ENCODE results near the gene TMEM51. TPM values are rescaled to one million over a fixed set of nuclear protein-coding genes. Genes with fewer than 3 reads are reported as not detected.

TMEM51 gene
- total and polyA plus RNA-seq, 10 of the 15 experiments (the other 5 are each of a cell fraction or from before 2014, with no cell fraction given), result 0.55 to 4.8 (median 3.1) TPM

DNA sequence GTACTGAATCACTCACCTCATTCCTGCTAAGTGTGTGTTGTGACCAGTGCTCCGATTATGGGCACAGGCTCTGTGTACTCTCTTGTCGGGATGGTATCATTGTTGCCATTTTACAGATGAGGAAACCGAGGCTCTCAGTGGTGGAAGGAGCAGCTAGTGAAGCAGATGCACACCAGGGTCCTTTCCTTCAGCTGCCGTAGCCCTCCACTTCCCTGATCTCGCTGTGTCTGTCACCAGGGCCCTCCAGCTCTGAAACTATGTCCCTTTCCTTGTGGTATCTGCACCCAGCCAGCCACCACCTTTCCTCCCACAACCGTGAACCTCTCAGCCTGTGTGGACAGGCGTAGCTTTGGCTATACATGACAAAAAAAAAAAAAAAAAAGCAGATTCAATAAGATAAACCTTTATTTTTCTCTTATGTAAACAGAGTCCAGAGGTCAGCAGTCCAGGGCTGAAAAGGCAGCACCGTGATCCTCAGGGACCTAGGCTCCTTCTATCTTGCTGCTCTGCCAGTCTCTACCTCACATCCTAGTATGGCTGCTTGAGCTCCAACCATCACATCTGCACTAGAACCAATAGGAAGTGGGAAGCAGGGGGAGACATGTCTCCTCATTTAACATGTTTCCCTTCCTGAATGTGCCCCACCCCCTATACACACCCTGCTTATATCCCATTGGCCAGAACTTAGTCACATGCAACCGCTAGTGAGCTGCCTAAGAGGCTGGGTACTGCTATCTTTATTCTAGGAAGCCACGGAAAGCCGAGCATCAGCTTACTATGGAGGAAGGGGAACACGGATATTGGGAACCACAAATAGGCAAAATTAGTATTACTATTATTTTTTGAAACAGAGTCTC, 44.3 kb downstream of the TMEM51 start:
- Histone ChIP-seq H3K27ac (ENCODE audit: control insufficient read depth, insufficient read depth) (no peak overlapping the region), H3K4me1 (ENCODE audit: control insufficient read depth, insufficient read depth, low read length) (no peaks in the 10 kb centered on the region), H2AFZ (ENCODE audit: control insufficient read depth, low read depth, low read length) (no peak overlapping the region), H3K9ac (ENCODE audit: control insufficient read depth, insufficient read depth, low read length) (no peak overlapping the region), H3K4me2 (ENCODE audit: control insufficient read depth, insufficient read depth) (no peak overlapping the region), H4K20me1 (ENCODE audit: control insufficient read depth, insufficient read depth) (no peaks in the 10 kb centered on the region), H3K4me3 (no peak overlapping the region), H3K9me3 (replicated peaks; ENCODE audit: control insufficient read depth, insufficient read depth, low read length) (no peaks in the 10 kb centered on the region), H3K27me3 (replicated peaks in 1 of 2; ENCODE audit: control insufficient read depth in 2 of 2, insufficient read depth in 2 of 2, low read length in 1 of 2) (no peaks in the 10 kb centered on the region), H3K79me2 (ENCODE audit: control insufficient read depth, insufficient read depth, low read length) (no peaks in the 10 kb centered on the region), H3K36me3 (ENCODE audit: control insufficient read depth in 2 of 2, insufficient read depth in 2 of 2, low read length in 1 of 2) (no peaks in the 10 kb centered on the region)
- no peak for DNase-seq (ENCODE audit: low read depth, low spot score)
- ATAC-seq, result no peak
- SMC1A ChIA-PET (ENCODE audit: uncharacterized antibody, unreplicated experiment), result interaction anchor here (0.8 kb wide), 1 partner anchor 106 kb away, joined by 3 read pairs; no protein-coding TSS in a partner anchor
- BruUV-seq (replicated peaks), result no TSS peak
- 23% methylated on average over 12 of the region's 12 CpGs for WGBS (ENCODE audit: insufficient coverage, insufficient replicate concordance, low lambda C conversion rate, missing lambda C conversion rate)
- in situ Hi-C loops (cut with MboI) (no loop called here), intact Hi-C loops (cut with micrococcal nuclease; ENCODE audit: unreplicated experiment) (no loop called here)
- FAIRE-seq, result no peak
- POLR2A ChIA-PET, result interaction anchor here (0.6 kb wide), 2 partner anchors 67 to 285 kb away, joined by 3 to 4 read pairs; no protein-coding TSS in a partner anchor
- RAD21 ChIA-PET (ENCODE audit: unreplicated experiment), result no interaction called here
- CTCF ChIA-PET, result interaction anchor here (0.9 to 2.2 kb wide), 2 partner anchors 14 to 69 kb away, joined by 3 to 7 read pairs; no protein-coding TSS in a partner anchor
- TF ChIP-seq MYB (IDR thresholded peaks at IDR 0.05; ENCODE audit: borderline replicate concordance, low read depth, low read length), result no peak

- no peak overlapping the region for H3K27ac ChIP-seq (ENCODE audit: control insufficient read depth, insufficient read depth)
- H3K4me1 ChIP-seq (ENCODE audit: control insufficient read depth, insufficient read depth, low read length), result no peaks in the 10 kb centered on the region
- no peaks in the 10 kb centered on the region for H3K27me3 ChIP-seq (replicated peaks in 1 of 2; ENCODE audit: control insufficient read depth in 2 of 2, insufficient read depth in 2 of 2, low read length in 1 of 2)
- H3K9ac ChIP-seq (ENCODE audit: control insufficient read depth, insufficient read depth, low read length), result no peak overlapping the region
- in situ Hi-C loops (cut with MboI) (no loop called here), intact Hi-C loops (cut with micrococcal nuclease; ENCODE audit: unreplicated experiment) (no loop called here)
- no peaks in the 10 kb centered on the region for H4K20me1 ChIP-seq (ENCODE audit: control insufficient read depth, insufficient read depth)
- no peak overlapping the region for H3K4me2 ChIP-seq (ENCODE audit: control insufficient read depth, insufficient read depth)
- no peak for ATAC-seq
- WGBS (ENCODE audit: insufficient coverage, insufficient replicate concordance, low lambda C conversion rate, missing lambda C conversion rate), result 42% methylated on average over 8 of the region's 8 CpGs
- FAIRE-seq, result no peak
- ChIA-PET RAD21 (ENCODE audit: unreplicated experiment) (interaction anchor here (0.8 to 1.5 kb wide), 2 partner anchors 42 to 70 kb away, joined by 4 to 8 read pairs; no protein-coding TSS in a partner anchor), SMC1A (ENCODE audit: uncharacterized antibody, unreplicated experiment) (interaction anchor here (0.8 to 1.3 kb wide), 3 partner anchors 43 to 105 kb away, joined by 3 read pairs; no protein-coding TSS in a partner anchor), CTCF (interaction anchor here (2.2 kb wide), 1 partner anchor 70 kb away, joined by 7 read pairs; no protein-coding TSS in a partner anchor), POLR2A (no interaction called here)
- BruUV-seq (replicated peaks), result no TSS peak
- H3K9me3 ChIP-seq (replicated peaks; ENCODE audit: control insufficient read depth, insufficient read depth, low read length), result no peaks in the 10 kb centered on the region
- no peak for DNase-seq (ENCODE audit: low read depth, low spot score)
- no peak overlapping the region for H2AFZ ChIP-seq (ENCODE audit: control insufficient read depth, low read depth, low read length)
- no peak overlapping the region for H3K4me3 ChIP-seq
- H3K36me3 ChIP-seq (ENCODE audit: control insufficient read depth in 2 of 2, insufficient read depth in 2 of 2, low read length in 1 of 2), result no peaks in the 10 kb centered on the region
- no peaks in the 10 kb centered on the region for H3K79me2 ChIP-seq (ENCODE audit: control insufficient read depth, insufficient read depth, low read length)
- TF ChIP-seq, protein P1, sequence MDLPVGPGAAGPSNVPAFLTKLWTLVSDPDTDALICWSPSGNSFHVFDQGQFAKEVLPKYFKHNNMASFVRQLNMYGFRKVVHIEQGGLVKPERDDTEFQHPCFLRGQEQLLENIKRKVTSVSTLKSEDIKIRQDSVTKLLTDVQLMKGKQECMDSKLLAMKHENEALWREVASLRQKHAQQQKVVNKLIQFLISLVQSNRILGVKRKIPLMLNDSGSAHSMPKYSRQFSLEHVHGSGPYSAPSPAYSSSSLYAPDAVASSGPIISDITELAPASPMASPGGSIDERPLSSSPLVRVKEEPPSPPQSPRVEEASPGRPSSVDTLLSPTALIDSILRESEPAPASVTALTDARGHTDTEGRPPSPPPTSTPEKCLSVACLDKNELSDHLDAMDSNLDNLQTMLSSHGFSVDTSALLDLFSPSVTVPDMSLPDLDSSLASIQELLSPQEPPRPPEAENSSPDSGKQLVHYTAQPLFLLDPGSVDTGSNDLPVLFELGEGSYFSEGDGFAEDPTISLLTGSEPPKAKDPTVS (IDR thresholded peaks at IDR 0.05; ENCODE audit: low read depth, low read length), result no peak
- TF ChIP-seq SMAD1 (IDR thresholded peaks at IDR 0.05; ENCODE audit: low read depth, partially characterized antibody) (no peak), RELB (IDR thresholded peaks at IDR 0.05; ENCODE audit: low read depth) (no peak), ATF3 (IDR thresholded peaks at IDR 0.05; ENCODE audit: borderline replicate concordance, extremely low read depth, low read depth, low read length) (no peak), CREB1 (IDR thresholded peaks at IDR 0.05; ENCODE audit: low read depth) (no peak), KLF5 (IDR thresholded peaks at IDR 0.05; ENCODE audit: partially characterized antibody) (no peak)
Measured at GRCh38 chr1:15198684-15199083, 45.1 kb downstream of the TMEM51 start.

All from GM12878 (cell line).